Stimulated activated CD4-positive, alpha-beta T cell treated with anti-CD3 and anti-CD28 coated beads, Interleukin-4, amount 100 ng/mL, for 48 hours (primary cell): Measurements from ENCODE around the gene MPZL1.

Source experiments
- DNase-seq, 2 donors: peaks; one replicate each; pipeline ENCODE4 v3.0.0-alpha.2; 2020; ENCODE audit warnings: low read depth in 2 of 2

MPZL1 gene

GRCh38 chr1:167721617-167722151 lies at the start of gene MPZL1:
Gene MPZL1, plus strand, starts transcription at chr1:167721982. Its CDS starts 170 bp downstream, at chr1:167722152.
- peak; percentile 91 to 93 for DNase-seq

DNA sequence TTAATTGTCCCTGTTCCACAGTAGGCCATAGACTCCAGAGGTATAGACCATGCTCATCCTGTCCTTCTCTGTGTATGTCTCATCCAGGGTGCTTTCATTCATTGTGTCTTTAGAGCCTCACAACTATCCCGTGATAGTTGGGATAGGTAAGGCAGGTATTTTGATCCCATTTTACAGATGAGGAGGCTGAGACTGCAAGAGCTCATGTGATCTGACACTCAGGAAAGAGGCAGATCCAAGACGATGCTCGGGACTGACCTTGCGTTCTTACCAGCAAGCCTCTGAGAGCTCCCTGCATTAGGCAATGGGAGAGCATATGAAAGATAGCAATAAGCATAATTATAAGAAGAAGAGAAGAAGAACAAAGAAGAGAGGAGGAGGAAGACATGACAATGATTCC lies 49.0 kb upstream of the MPZL1 start:
- no peak for DNase-seq

DNA sequence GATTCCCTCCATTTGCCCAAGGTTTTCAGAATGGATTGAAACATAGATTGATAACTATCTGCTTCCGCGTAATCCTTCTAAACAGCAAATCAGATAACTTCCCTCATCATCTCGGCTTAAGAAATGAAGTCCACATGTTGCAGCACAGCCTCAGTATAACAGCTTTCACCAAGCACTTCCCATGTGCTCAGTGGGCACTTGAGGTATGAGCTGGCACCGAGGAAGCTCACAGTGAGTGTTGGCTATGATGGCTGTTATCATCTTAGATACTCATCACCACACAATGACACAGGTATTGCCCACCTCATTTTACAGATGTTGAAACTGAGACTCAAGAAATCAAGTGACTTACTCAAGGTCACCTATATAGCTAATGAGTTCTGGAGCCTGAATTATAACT lies 48.5 kb upstream of the MPZL1 start:
- DNase-seq: no peak

DNA sequence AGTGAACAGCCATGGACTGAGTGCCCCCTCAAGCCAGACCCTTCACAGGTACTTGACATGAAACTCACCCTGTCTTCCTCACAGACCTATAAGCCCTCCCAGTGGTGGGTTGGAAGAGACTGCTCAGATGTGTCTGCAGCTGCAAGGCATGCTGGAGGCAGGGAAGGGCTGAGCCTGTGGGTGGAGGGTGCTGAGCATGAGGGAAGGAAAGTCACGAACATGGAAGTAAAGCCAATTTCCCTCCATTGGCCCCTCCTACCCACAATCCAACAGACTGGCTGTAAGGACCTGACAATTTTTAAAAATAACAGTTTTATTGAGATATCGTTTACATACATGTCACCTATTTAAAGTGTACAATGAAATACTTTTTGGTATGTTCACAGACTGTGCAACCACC lies 47.6 kb upstream of the MPZL1 start:
- no peak for DNase-seq

DNA sequence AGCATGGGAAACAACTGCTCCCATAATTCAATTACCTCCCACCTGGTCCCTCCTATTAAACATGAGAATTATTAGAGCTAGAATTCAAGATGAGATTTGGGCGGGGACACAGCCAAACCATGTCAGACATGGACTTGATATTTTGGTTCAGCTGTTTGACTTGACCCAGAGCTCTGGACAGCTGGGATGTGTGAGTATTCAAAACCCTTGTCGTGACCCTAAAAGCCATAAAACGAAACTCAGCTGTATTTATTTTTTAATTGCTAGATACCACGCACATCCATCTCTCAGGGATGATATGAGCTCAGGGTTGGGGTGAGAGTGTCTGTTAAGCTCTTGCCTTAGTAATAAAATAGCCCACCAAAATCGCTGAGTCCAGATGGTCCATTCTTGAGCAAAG lies 46.3 kb upstream of the MPZL1 start:
- DNase-seq: no peak

- DNase-seq: no peak
Observed at GRCh38 chr1:167676205-167676915, 45.4 kb upstream of the MPZL1 start.

- DNase-seq: no peak
Observed at GRCh38 chr1:167676916-167677848, 44.6 kb upstream of the MPZL1 start.

DNA sequence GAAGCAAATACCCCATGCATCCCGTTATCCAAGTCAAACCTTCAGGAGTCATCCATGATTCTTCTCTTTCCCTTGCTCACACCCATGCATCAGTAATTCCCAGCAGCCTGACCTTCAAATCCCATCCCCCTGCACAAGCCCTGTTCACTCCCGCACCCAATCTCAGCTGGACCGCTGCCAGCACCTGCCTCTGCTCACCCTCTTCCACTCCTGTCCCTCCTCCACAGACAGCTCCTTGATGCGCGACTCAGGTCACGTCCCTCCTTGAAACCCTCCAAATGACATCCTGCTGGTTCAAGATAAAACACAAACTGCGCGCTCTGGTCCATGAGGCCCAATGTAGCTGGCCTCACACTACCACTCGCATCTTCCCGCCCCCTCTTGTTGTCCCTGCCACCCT lies 43.4 kb upstream of the MPZL1 start:
- no peak for DNase-seq

GRCh38 chr1:167678838-167679237 lies 42.9 kb upstream of the MPZL1 start:
- DNase-seq: no peak

DNA sequence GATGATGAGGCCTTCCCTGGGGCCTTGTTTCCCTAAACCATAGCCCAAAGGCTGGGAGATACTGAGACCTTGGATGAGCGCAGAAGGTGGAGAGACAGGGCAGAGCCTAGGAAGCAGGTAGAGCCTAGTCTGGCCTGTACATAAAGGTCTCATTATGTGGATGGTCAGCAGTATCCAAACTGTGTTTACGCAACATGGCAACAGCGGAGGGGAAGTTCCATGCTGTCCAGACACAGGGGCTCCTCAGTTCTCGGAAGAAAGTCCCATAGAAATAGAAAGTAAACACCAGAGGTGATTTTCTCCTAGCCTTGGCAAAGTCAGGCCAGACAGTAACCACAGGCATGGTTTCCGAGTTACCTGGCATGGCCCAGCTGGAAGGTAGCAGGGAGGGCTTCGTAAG lies 42.1 kb upstream of the MPZL1 start:
- DNase-seq: no peak

GRCh38 chr1:167681024-167681423 lies 40.8 kb upstream of the MPZL1 start:
- DNase-seq: no peak

DNA sequence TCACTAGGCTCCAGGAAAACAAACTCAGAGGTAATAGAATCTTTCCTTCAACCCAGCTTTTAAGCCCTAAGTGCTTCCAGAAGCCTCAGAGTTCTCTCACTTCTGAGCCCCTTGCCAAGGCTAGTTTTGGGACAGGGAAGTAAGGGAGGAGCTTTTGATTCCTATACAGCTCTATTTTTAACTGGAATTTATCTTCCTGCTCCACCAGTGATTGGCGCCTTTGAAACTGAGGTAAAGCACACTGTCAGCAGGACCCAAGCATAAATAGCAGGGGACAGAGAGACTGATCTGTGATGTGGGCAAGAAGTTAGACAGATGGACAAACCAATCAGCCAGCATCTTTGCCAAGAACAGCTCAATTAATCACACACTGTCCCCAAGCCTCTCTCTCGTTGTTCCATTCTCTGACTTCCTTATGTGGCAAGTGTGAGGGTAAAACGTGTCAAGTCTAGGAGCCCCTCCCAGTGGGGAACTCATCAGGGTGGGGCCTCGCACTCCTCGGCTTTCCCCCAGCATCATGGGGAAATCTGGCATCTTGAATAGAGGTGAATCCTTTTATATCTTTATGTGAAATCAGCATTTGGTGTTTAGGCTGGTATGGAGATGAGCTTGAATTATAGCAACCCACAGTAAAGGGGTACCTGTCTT lies 40.2 kb upstream of the MPZL1 start:
- no peak for DNase-seq

GRCh38 chr1:167683226-167683625 lies 38.6 kb upstream of the MPZL1 start:
- no peak for DNase-seq

DNA sequence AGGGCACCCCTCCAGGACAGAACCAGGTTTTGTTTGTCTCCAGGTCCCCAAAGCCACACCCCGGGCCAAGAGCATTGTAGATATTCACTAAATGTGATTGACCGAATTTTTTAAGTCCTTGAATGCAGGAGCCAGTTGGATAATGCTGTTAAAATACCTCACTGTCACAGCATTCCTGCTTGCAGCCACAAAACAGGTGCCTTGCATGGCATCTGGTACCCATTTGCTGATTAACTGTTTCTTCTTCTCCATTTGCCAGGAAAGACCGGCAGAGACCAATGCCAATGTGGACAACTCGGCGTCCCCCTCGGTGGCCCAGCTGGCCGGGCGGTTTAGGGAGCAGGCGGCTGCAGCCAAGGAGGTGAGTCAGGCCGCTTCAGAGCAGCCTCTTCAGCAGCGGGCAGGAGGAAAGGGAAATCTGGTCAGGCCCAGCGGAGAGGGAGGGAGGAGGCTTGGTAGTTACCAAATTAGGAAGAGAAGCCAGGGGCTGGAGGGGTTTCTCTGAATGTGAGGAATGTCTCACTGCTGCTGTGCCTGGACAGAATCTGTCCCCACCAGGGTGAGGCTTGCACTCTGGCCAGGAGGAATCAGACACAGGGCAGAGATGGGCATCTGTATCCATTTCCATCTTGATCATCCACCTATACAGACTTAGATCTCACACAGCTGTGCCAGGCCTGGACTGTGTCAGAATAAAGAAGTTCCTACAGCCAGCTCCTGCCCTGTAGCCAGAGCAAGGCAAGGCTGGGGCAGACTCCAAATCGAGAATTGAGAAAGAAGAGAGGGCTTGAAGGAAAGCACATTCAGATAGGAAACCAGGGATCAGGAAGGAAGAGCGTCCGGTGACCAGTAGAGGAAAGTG lies 37.9 kb upstream of the MPZL1 start:
- DNase-seq: no peak

DNA sequence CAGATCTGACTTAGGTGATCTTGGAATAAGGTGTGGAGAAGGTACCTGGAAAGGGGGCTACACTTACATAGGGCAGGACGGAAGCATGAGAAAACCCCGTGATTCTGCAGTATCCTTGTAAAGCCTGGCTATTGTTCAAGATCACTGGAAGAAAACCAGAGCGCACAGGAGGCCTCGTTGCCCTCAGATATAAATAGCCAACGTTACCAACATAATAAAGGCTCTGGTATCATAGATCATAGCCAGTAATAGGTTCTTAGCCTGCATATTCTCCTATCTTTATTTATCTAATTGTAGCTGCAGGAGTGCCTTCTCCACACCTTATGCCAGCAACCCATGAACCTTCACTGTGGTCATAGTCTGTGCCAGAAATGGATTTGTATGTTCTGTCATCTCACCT lies 35.9 kb upstream of the MPZL1 start:
- no peak for DNase-seq

DNA sequence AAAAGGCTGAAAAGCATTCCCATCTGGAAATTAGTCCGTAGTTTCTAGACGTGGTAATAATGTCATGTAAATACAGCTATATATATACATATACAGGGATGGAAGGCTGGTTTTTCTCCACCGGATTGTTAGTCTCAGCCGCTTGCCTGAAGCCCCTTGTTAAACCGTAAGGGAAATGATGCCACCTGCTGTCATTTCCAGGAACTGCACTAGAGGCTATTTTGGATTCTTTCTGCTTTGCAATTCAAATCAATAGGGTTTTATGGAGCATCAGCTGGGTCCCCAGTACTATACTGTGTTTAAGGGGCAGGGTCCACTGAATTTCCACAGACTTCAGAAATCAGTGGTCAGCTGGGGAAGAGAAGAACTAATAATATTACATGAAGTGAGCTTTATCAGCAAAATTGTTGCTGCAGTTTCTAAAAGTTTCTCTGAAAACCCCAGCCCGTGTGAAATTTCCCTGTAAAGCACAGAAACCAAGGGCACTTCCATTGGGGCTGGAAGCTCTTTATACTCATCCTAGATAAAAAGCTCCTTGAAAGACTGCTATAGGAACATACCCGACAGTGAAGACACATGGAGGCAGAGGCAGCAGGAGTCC lies 33.8 kb upstream of the MPZL1 start:
- peak; percentile 74 to 80 for DNase-seq

- DNase-seq: no peak
Observed at GRCh38 chr1:167689567-167689920, 32.2 kb upstream of the MPZL1 start.

DNA sequence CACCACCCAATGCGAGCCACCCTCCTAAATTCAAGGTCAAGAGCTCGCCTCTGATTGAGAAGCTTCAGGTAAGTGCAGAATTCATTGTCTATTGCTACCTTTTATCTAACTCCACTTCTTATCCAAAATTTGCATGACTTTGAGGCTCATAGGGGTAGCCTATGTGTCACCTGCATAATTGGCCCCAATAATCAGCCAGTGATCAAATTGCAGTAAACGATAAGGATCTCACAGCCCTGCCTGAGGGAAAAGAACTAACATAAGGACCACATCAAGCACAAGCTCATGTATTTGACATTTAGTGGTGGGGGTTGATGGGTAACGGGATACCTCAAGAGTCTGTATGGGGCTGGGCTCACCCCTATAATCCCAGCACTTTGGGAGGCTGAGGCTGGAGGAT lies 31.7 kb upstream of the MPZL1 start:
- DNase-seq: no peak

GRCh38 chr1:167693425-167694045 lies 28.2 kb upstream of the MPZL1 start:
- no peak for DNase-seq

DNA sequence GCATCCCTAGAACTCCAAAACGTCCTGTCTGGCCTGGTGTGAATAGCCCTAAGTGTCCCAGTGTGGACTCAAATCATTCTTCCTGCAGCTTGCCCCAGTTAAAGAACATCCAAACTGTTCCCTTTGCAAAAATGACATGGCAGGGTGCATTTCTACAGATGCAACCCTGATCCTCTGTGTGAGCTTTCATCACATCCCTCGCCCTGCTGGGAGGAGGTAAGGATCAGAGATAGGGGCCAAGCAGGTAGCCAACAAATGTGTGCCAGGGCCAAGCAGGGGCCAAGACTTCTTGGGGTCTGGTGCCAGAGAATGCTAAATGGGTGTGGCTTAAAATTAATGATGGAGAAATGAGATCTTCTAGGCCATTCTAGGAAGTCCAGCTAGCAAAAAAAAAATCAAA lies 27.1 kb upstream of the MPZL1 start:
- no peak for DNase-seq

- DNase-seq: no peak
Observed at GRCh38 chr1:167695147-167695546, 26.6 kb upstream of the MPZL1 start.
